Vagina (tissue), 2 donors: ENCODE measurements around the gene OAS2.

Experiments used
- POLR2AphosphoS5 ChIP-seq, 2 donors: sonication (generic); formaldehyde crosslinking; IDR thresholded peaks; one replicate each; pipeline ENCODE4 v1.9.0; 2017; ENCODE audit warnings: antibody characterized with exemption in 2 of 2, mild to moderate bottlenecking in 2 of 2, low read depth in 1 of 2; ENCODE audit not compliant: insufficient read depth in 1 of 2
- TF ChIP-seq, protein P1 (sequence below), 3 experiments: fragments of 450-650 bp in 2 of 3; fragments of 200-600 bp in 1 of 3; sonication (generic) in 1 of 3; IDR thresholded peaks; one replicate each; pipeline ENCODE4 v1.5.1; 2017 to 2019; ENCODE audit warnings: antibody characterized with exemption in 3 of 3, mild to moderate bottlenecking in 2 of 3, moderate library complexity in 2 of 3

DNA sequence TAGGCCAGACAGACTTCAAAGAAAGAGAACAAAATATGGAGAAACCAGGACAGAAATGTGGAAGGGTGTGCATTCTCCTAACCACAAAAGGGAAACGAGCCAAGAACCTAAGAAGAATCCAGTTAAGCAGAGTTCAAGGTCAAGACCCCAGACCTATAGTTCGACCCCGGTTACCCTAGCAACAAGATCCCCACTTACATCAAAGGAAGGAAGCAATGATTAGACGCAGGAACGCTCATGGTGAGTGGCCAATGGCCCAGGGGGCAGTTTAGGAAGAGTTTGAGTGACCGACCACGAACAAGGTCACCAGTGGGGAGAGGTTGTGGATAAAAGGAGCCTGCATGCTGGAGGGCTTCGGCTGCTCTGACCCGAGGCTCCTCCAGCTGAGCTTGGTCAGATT lies 36.2 kb downstream of the OAS2 start:
- TF ChIP-seq, protein P1, sequence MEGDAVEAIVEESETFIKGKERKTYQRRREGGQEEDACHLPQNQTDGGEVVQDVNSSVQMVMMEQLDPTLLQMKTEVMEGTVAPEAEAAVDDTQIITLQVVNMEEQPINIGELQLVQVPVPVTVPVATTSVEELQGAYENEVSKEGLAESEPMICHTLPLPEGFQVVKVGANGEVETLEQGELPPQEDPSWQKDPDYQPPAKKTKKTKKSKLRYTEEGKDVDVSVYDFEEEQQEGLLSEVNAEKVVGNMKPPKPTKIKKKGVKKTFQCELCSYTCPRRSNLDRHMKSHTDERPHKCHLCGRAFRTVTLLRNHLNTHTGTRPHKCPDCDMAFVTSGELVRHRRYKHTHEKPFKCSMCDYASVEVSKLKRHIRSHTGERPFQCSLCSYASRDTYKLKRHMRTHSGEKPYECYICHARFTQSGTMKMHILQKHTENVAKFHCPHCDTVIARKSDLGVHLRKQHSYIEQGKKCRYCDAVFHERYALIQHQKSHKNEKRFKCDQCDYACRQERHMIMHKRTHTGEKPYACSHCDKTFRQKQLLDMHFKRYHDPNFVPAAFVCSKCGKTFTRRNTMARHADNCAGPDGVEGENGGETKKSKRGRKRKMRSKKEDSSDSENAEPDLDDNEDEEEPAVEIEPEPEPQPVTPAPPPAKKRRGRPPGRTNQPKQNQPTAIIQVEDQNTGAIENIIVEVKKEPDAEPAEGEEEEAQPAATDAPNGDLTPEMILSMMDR (IDR thresholded peaks at IDR 0.05), result no peak
- TF ChIP-seq POLR2AphosphoS5 (IDR thresholded peaks at IDR 0.05; ENCODE audit: insufficient read depth in 1 of 2, low read depth in 1 of 2), result no peak
